Natural killer cell (primary cell): ENCODE results near the gene CAMKK1. TPM values are rescaled to one million over a fixed set of nuclear protein-coding genes. Genes with fewer than 3 reads are reported as not detected.
A peak's percentile ranks its signal among the peaks of the same experiment; 100 is the strongest.

Experiments used
- ATAC-seq, 3 donors: fragments of 150-1000 bp in 2 of 3; fragments of 200-7000 bp in 1 of 3; cut with Tn5 transposase; 1 replicate in 1 of 3; 2 replicates in 2 of 3; pipeline ENCODE4 v1.10.0; 2021; ENCODE audit warnings: mild to moderate bottlenecking in 2 of 3, moderate library complexity in 2 of 3
- DNase-seq, 2 donors: peaks; one replicate each; pipeline versions ENCODE4 v3.0.0 to v3.0.0-alpha.2; 2013 to 2021; ENCODE audit warnings: mixed read lengths in 1 of 2
- H3K27ac ChIP-seq: one replicate; pipeline ENCODE4 v1.5.1; 2013; ENCODE audit warnings: mild to moderate bottlenecking, low read length
- H3K27me3 ChIP-seq: one replicate; pipeline ENCODE4 v1.6.1; 2013; ENCODE audit warnings: low read length; ENCODE audit not compliant: control insufficient read depth, insufficient read depth
- H3K36me3 ChIP-seq: one replicate; pipeline ENCODE4 v1.6.1; 2013; ENCODE audit warnings: low read length; ENCODE audit not compliant: control insufficient read depth, insufficient read depth
- H3K4me1 ChIP-seq: one replicate; pipeline ENCODE4 v1.6.1; 2013; ENCODE audit warnings: low read length; ENCODE audit not compliant: control insufficient read depth, insufficient read depth
- H3K4me3 ChIP-seq: one replicate; pipeline ENCODE4 v1.5.1; 2013; ENCODE audit warnings: low read length
- H3K9me3 ChIP-seq: one replicate; pipeline ENCODE4 v1.6.1; 2013; ENCODE audit warnings: low read length; ENCODE audit not compliant: control insufficient read depth, insufficient read depth
- H3K27ac Mint-ChIP-seq, 2 donors: one replicate each; pipeline ENCODE4 v1.8.0; 2022; ENCODE audit warnings: mild to moderate bottlenecking in 2 of 2, mixed read lengths in 2 of 2, moderate library complexity in 1 of 2
- H3K27me3 Mint-ChIP-seq, 2 donors: one replicate each; pipeline ENCODE4 v1.8.0; 2022; ENCODE audit warnings: low read depth in 2 of 2, mixed read lengths in 2 of 2
- H3K36me3 Mint-ChIP-seq: one replicate; pipeline ENCODE4 v1.8.0; 2022; ENCODE audit warnings: mixed read lengths
- H3K4me1 Mint-ChIP-seq, 2 donors: one replicate each; pipeline ENCODE4 v1.8.0; 2022; ENCODE audit warnings: mixed read lengths in 2 of 2
- H3K4me3 Mint-ChIP-seq: one replicate; pipeline ENCODE4 v1.8.0; 2022; ENCODE audit warnings: mild to moderate bottlenecking, moderate library complexity, mixed read lengths
- H3K9me3 Mint-ChIP-seq, 2 donors: one replicate each; pipeline ENCODE4 v1.8.0; 2022; ENCODE audit warnings: mixed read lengths in 2 of 2
- CTCF ChIP-seq: fragments of 200-600 bp; IDR thresholded peaks from one replicate; pipeline ENCODE4 v1.8.0; 2022; ENCODE audit warnings: antibody characterized with exemption
- WGBS: methylation state at CpG from one replicate; pipeline ENCODE4 v1.1.7; 2013; ENCODE audit warnings: missing lambda C conversion rate; ENCODE audit not compliant: insufficient coverage; 5-methylcytosine and 5-hydroxymethylcytosine counted together
- intact Hi-C: fragments of 100-400 bp; cut with micrococcal nuclease; formaldehyde crosslinking; loops from one replicate; pipeline ENCODE4 v1.14.2; 2022
- total RNA-seq, 4 donors: library from RNA; stranded (reverse); fragments of 120-200 nt in 1 of 4; gene quantifications; one replicate each; pipeline versions ENCODE4 v1.2.3 to v1.2.4, GENCODE V29; 2013 to 2022

CAMKK1 gene
- total RNA-seq, 3 donors from 2014 or later (not counting 1 experiment from before 2014, with no cell fraction given) = 3.2 to 4.3 (median 3.9) TPM

GRCh38 chr17:3879591-3880417 lies 13.0 kb downstream of the CAMKK1 start:
- no peaks in the 10 kb centered on the region for H3K27me3 ChIP-seq
- DNase-seq (no peak), ATAC-seq (no peak)
- intact Hi-C loops = no loop called here
- Mint-ChIP-seq H3K27me3 (no peaks in the 10 kb centered on the region), H3K9me3 (no peaks in the 10 kb centered on the region), H3K4me1 (peaks cover 0 to under 1% of the 10 kb centered on the region in 2 donors), H3K36me3 (no peaks in the 10 kb centered on the region), H3K4me3 (no peak overlapping the region), H3K27ac (peak overlapping the region in 1 of 2 donors; percentile 38)
- no peak for TF ChIP-seq CTCF
- H3K9me3 ChIP-seq = no peaks in the 10 kb centered on the region
- H3K36me3 ChIP-seq = no peaks in the 10 kb centered on the region
- no peaks in the 10 kb centered on the region for H3K4me1 ChIP-seq
- no peak overlapping the region for H3K27ac ChIP-seq
- H3K4me3 ChIP-seq = no peak overlapping the region
- WGBS = 95% methylated on average over 25 of the region's 25 CpGs

GRCh38 chr17:3879186-3879585 lies 13.7 kb downstream of the CAMKK1 start:
- ATAC-seq (no peak), DNase-seq (no peak)
- no peaks in the 10 kb centered on the region for H3K36me3 ChIP-seq
- H3K9me3 ChIP-seq = no peaks in the 10 kb centered on the region
- Mint-ChIP-seq H3K36me3 (no peaks in the 10 kb centered on the region), H3K4me1 (no peaks in the 10 kb centered on the region), H3K4me3 (no peak overlapping the region), H3K27me3 (no peaks in the 10 kb centered on the region), H3K27ac (peak overlapping the region in 1 of 2 donors; percentile 38), H3K9me3 (no peaks in the 10 kb centered on the region)
- no peaks in the 10 kb centered on the region for H3K4me1 ChIP-seq
- WGBS = 83% methylated on average over 5 of the region's 5 CpGs
- TF ChIP-seq CTCF = no peak
- intact Hi-C loops = no loop called here
- no peaks in the 10 kb centered on the region for H3K27me3 ChIP-seq
- no peak overlapping the region for H3K4me3 ChIP-seq
- H3K27ac ChIP-seq = no peak overlapping the region

- H3K27me3 ChIP-seq = no peaks in the 10 kb centered on the region
- intact Hi-C loops = no loop called here
- no peaks in the 10 kb centered on the region for H3K36me3 ChIP-seq
- no peak overlapping the region for H3K4me3 Mint-ChIP-seq
- no peak for TF ChIP-seq CTCF
- ATAC-seq = no peak
- no peak for DNase-seq
- WGBS = 93% methylated on average over 8 of the region's 8 CpGs
- H3K27ac ChIP-seq = no peak overlapping the region
- no peaks in the 10 kb centered on the region for H3K4me1 Mint-ChIP-seq
- no peaks in the 10 kb centered on the region for H3K27me3 Mint-ChIP-seq
- H3K4me1 ChIP-seq = no peaks in the 10 kb centered on the region
- H3K4me3 ChIP-seq = no peak overlapping the region
- H3K27ac Mint-ChIP-seq = no peak overlapping the region
- H3K36me3 Mint-ChIP-seq = no peaks in the 10 kb centered on the region
- no peaks in the 10 kb centered on the region for H3K9me3 ChIP-seq
- no peaks in the 10 kb centered on the region for H3K9me3 Mint-ChIP-seq
Measured at GRCh38 chr17:3877220-3877619, 15.6 kb downstream of the CAMKK1 start.

GRCh38 chr17:3875317-3875716 lies 17.5 kb downstream of the CAMKK1 start:
- Mint-ChIP-seq H3K4me1 (peaks cover 8% of the 10 kb centered on the region in 2 donors), H3K4me3 (no peak overlapping the region), H3K27me3 (no peaks in the 10 kb centered on the region), H3K36me3 (no peaks in the 10 kb centered on the region), H3K9me3 (no peaks in the 10 kb centered on the region), H3K27ac (no peak overlapping the region)
- DNase-seq (no peak), ATAC-seq (no peak)
- 95% methylated on average over 6 of the region's 7 CpGs for WGBS
- no peak overlapping the region for H3K4me3 ChIP-seq
- no peaks in the 10 kb centered on the region for H3K27me3 ChIP-seq
- no peak for TF ChIP-seq CTCF
- no peak overlapping the region for H3K27ac ChIP-seq
- H3K36me3 ChIP-seq = no peaks in the 10 kb centered on the region
- H3K9me3 ChIP-seq = no peaks in the 10 kb centered on the region
- intact Hi-C loops = no loop called here
- H3K4me1 ChIP-seq = peaks cover 14% of the 10 kb centered on the region
